ENCODE results near the gene BBS1.
A peak's percentile ranks its signal among the peaks of the same experiment; 100 is the strongest.
"Not testable (repeated sequence)": the region's sequence is repeated elsewhere in the genome, so short reads cannot be mapped to it uniquely, and the experiment has no call there.

BBS1 gene

GRCh38 chr11:66568124-66568916 is 57.9 kb downstream of the BBS1 start, which contains the start of gene CTSF:
TSS of gene CTSF (minus strand) at chr11:66568606. CDS start at chr11:66568486, 120 bp downstream.
- DNase-seq (ENCODE audit: insufficient read length, low spot score) (no peak), FAIRE-seq (no peak)

DNA sequence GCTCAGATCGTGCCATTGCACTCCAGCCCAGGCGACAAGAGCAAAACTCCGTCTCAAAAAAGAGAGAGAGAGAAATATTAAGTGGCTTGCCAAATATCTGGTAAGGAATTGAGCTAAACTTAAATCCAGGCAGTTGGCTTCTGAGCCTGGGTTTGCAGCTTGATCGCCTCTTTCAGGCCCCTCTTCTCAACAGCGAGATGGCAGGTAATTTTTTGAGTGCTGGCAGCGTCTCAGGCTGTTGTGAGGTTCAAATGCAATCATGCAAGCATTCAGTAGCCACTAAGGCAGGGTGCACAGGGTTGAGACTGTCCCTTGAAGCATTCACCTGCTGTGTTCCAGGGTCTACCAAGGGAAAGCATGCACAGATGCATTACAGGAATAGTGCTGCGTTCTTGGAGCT is 58.6 kb downstream of the BBS1 start:
- no peak for FAIRE-seq

GRCh38 chr11:66570079-66570849 is 59.8 kb downstream of the BBS1 start:
- DNase-seq (ENCODE audit: insufficient read length, low spot score) (no peak), FAIRE-seq (no peak)

More for the DNA sequence above, 58.6 kb downstream of the BBS1 start:
- DNase-seq (ENCODE audit: insufficient read length, low spot score), result no peak

GRCh38 chr11:66570850-66571180 is 60.4 kb downstream of the BBS1 start:
- no peak for DNase-seq (ENCODE audit: insufficient read length, low spot score)
- no peak for FAIRE-seq

GRCh38 chr11:66579017-66579606 is 68.7 kb downstream of the BBS1 start:
- FAIRE-seq, result no peak
- DNase-seq (ENCODE audit: insufficient read length, low spot score), result peak; percentile 81

DNA sequence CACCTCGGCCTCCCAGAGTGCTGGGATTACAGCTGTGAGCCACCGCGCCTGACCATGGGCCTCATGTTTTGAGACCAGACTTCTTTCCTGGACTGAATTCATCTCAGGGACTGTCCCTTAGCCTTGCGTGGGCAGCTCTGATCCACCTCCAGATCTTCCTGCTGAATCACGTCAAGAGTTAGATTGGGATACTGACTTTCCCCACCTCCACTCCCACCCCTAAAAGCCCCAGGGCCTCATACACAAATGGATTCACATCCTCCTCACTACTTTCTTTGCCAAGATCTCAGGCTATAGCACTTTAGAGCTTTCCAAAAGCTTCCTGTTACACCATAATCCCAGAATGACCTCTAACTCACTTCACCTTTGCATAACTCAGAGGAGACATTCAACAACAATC is 70.4 kb downstream of the BBS1 start:
- FAIRE-seq, result no peak

DNA sequence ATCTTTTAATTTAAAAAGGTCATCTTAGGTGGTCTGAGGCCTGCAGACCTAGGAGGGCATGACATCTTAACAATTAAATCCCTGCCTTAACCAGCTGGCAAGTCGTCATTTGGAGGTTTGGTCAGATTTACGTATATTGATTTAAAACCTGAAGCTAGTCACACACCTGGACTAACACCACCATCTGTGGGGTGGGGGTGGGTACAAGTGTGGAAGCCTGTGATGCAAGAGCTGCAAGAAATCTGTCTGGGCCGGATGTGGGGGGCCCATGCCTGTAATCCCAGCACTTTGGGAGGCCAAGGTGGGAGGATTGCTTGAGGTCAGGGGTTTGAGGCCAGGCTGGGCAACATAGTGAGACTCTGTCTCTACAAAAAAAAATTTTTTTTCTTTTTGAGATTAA is 70.8 kb downstream of the BBS1 start:
- FAIRE-seq, result no peak
- no peak for DNase-seq (ENCODE audit: insufficient read length, low spot score)

More for the DNA sequence above, 70.4 kb downstream of the BBS1 start:
- DNase-seq (ENCODE audit: insufficient read length, low spot score), result no peak

DNA sequence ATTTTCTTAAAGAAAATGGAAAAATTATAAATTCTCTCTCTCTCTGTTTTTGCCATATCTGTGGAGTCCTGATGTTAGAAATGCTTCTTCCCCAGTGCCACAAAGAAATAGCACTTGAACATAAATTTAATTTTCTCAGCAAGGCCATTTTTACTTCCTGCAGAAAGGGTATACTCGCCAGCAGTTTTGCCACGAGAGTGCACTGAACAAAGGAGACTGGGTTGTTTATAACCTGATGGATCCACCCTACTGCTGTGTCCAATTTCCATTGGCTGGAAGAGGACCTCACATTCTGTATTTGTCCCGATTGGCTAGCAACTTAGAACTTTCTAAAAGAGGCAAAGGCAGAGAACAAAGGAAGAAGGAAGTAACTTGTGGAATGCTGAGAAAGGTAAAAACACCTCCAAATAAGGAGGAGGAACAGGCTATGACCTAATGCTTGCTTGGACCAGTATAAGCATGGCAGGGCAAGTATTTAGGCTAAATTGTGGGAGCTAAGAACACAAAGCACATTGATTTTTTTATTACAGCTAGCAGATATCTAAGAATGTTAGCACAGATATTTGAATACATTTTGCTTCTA is 72.2 kb downstream of the BBS1 start:
- DNase-seq (ENCODE audit: insufficient read length, low spot score); FAIRE-seq: not testable (repeated sequence)
